SU-DHL-6 (cell line): ENCODE data around the gene SYNRG.

Source experiments
- CTCF ChIP-seq: fragments of 200-600 bp; sonication (generic); IDR thresholded peaks from one replicate; pipeline ENCODE4 v1.5.1; 2017; ENCODE audit warnings: antibody characterized with exemption, mild to moderate bottlenecking, low read length, moderate library complexity; ENCODE audit not compliant: insufficient read depth, poor library complexity, severe bottlenecking
- EZH2phosphoT487 ChIP-seq: fragments of 200-600 bp; sonication (generic), shearing (Covaris generic); conservative IDR thresholded peaks from 2 replicates; pipeline ENCODE4 v1.6.1; 2018; ENCODE audit warnings: mild to moderate bottlenecking, antibody characterized with exemption, low read length, moderate library complexity, mixed read lengths

GRCh38 chr17:37640015-37640414, 30.8 kb upstream of the SYNRG start:
- TF ChIP-seq CTCF (no peak), EZH2phosphoT487 (no peak)
